ENCODE measurements around the gene PARP8.

The PARP8 gene

DNA sequence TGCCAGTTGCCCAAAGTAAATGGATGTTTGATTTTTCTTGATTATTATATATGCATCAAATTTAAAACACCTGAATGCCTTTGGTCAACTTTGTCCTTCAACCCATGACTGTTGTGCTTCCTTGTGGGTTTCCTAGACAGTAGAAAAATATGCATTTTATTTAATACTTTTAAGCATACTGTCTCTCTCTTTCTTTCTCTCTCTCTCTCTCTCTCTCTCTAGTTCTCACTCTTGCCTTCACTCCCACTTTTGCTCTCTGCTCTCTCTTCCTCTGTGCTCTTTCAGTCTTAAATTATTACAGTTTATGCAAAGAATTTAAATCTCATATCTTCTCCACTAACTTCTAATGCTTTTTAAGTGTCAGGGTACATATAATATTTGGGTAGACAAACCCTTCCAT is 173.0 kb downstream of the PARP8 start:
- Histone ChIP-seq H3K4me1 (ENCODE audit: control insufficient read depth, insufficient read depth, low read length) (no peaks in the 10 kb centered on the region), H3K4me3 (ENCODE audit: low read depth, low read length) (no peak overlapping the region), H3K27ac (ENCODE audit: low read depth, low read length) (no peak overlapping the region), H3K27me3 (ENCODE audit: control insufficient read depth, insufficient read depth, low read length) (no peaks in the 10 kb centered on the region), H3K36me3 (ENCODE audit: control insufficient read depth, insufficient read depth, low read length) (peaks cover 36% of the 10 kb centered on the region), H3K9ac (ENCODE audit: low read depth, low read length) (no peak overlapping the region), H3K9me3 (ENCODE audit: control insufficient read depth, insufficient read depth, low read length) (no peaks in the 10 kb centered on the region)

DNA sequence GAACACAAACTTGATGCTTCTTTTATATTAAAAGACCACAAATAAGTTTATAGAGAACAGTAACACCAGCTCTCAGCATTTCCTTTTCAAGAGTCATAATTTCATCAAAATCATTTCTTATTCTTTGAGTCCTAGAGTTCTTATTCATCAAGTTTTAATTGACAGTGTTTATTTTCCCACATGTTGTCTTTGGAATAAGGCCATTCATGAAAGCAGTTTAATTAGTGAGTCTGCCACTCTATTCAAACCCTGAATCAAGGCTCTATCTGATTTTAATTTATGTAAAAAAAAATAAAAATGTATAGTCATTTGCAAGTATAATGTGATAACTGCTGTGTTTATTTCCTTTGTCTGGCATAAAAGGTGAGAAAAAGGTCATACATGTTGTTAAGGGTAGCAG is 176.7 kb downstream of the PARP8 start:
- H3K27ac ChIP-seq (ENCODE audit: low read depth, low read length) = no peak overlapping the region
- H3K4me3 ChIP-seq (ENCODE audit: low read depth, low read length) = no peak overlapping the region
- no peak overlapping the region for H3K9ac ChIP-seq (ENCODE audit: low read depth, low read length)
- H3K9me3 ChIP-seq (ENCODE audit: control insufficient read depth, insufficient read depth, low read length) = no peaks in the 10 kb centered on the region
- no peaks in the 10 kb centered on the region for H3K4me1 ChIP-seq (ENCODE audit: control insufficient read depth, insufficient read depth, low read length)
- H3K27me3 ChIP-seq (ENCODE audit: control insufficient read depth, insufficient read depth, low read length) = no peaks in the 10 kb centered on the region
- H3K36me3 ChIP-seq (ENCODE audit: control insufficient read depth, insufficient read depth, low read length) = peaks cover 16% of the 10 kb centered on the region

DNA sequence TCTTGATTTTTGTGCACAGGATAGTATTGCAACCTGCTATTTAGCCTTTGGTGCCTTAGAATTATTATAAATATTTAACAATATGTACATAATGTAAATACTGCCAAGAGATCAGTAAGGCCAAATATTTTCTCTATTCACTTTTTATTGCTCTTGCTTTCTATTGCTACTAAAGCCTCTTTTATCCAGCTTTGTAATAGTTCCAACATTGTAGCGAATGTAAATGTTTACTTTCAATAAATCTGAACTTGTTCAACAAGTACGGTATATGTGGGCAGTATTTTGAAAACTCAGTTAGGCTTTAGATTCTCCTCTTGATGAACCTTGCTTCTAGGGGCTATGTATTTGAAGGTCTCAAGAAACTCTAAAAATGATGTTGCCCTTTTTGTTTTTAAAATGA is 179.8 kb downstream of the PARP8 start:
- H3K27me3 ChIP-seq (ENCODE audit: control insufficient read depth, insufficient read depth, low read length) = no peaks in the 10 kb centered on the region
- no peak overlapping the region for H3K9ac ChIP-seq (ENCODE audit: low read depth, low read length)
- no peaks in the 10 kb centered on the region for H3K4me1 ChIP-seq (ENCODE audit: control insufficient read depth, insufficient read depth, low read length)
- no peaks in the 10 kb centered on the region for H3K9me3 ChIP-seq (ENCODE audit: control insufficient read depth, insufficient read depth, low read length)
- no peak overlapping the region for H3K27ac ChIP-seq (ENCODE audit: low read depth, low read length)
- H3K4me3 ChIP-seq (ENCODE audit: low read depth, low read length) = no peak overlapping the region
- peaks cover 16% of the 10 kb centered on the region for H3K36me3 ChIP-seq (ENCODE audit: control insufficient read depth, insufficient read depth, low read length)

DNA sequence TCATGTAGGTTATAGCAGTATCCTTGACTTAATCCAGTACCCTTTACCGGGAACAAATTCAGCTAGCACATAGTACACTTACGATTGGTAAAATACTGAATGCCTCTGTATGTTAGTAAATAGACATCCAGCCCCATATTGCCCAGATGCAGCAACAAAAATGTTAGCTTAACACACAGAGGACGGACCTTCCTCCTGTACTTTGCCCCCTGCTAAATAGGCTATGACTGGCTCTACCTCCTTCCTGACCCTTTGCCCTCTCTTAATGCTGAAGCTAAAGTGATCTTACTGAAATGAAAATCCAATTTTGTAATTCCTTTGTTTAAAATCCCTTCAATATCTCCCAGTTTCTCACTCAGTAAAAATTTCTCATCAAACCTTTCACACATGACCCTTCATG is 183.1 kb downstream of the PARP8 start:
- Histone ChIP-seq H3K9ac (ENCODE audit: low read depth, low read length) (no peak overlapping the region), H3K27me3 (ENCODE audit: control insufficient read depth, insufficient read depth, low read length) (no peaks in the 10 kb centered on the region), H3K9me3 (ENCODE audit: control insufficient read depth, insufficient read depth, low read length) (no peaks in the 10 kb centered on the region), H3K4me3 (ENCODE audit: low read depth, low read length) (no peak overlapping the region), H3K36me3 (ENCODE audit: control insufficient read depth, insufficient read depth, low read length) (no peaks in the 10 kb centered on the region), H3K4me1 (ENCODE audit: control insufficient read depth, insufficient read depth, low read length) (no peaks in the 10 kb centered on the region), H3K27ac (ENCODE audit: low read depth, low read length) (no peak overlapping the region)

DNA sequence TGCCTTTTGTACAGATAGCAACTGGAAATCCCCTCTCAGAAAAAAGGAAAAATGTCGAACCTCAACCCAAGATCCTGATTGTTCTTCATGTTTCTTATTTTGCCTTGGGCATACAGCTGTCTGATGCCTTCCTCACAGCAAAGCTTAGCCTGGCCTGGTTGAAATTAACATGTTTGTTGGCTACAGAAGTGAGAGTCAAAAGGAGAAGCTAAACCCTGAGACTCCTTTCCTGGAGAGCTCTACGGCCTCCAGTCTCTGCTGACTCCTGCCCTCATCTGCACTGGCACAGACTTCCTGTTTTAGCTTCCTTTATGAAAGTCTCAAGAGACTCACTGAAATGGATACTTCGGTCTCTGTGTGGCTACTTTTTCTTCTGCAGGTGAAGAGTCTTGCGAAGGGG is 186.7 kb downstream of the PARP8 start:
- H3K36me3 ChIP-seq (ENCODE audit: control insufficient read depth, insufficient read depth, low read length) = no peaks in the 10 kb centered on the region
- H3K9me3 ChIP-seq (ENCODE audit: control insufficient read depth, insufficient read depth, low read length) = no peaks in the 10 kb centered on the region
- H3K27ac ChIP-seq (ENCODE audit: low read depth, low read length) = no peak overlapping the region
- no peak overlapping the region for H3K9ac ChIP-seq (ENCODE audit: low read depth, low read length)
- no peaks in the 10 kb centered on the region for H3K4me1 ChIP-seq (ENCODE audit: control insufficient read depth, insufficient read depth, low read length)
- no peaks in the 10 kb centered on the region for H3K27me3 ChIP-seq (ENCODE audit: control insufficient read depth, insufficient read depth, low read length)
- H3K4me3 ChIP-seq (ENCODE audit: low read depth, low read length) = no peak overlapping the region

DNA sequence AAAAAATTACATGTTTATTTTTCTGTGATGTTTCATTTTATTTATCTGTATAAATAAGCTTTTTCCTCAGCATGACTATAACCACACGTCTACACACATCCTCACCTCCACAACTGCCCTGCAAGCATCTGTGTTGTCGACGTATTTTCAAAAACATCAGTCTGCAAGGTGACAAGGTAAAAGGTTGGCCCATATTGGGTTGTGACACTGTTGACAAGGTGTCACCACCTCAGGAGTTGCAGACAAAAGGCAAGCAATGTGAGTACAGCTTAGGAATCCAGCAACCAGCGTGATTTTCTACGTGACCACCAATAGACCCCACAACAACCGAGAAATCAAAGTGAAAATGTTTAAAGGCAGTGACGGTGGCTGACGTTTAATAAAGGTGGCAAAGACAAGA is 187.6 kb downstream of the PARP8 start:
- Histone ChIP-seq H3K4me1 (ENCODE audit: control insufficient read depth, insufficient read depth, low read length) (no peaks in the 10 kb centered on the region), H3K4me3 (ENCODE audit: low read depth, low read length) (no peak overlapping the region), H3K27me3 (ENCODE audit: control insufficient read depth, insufficient read depth, low read length) (no peaks in the 10 kb centered on the region), H3K9me3 (ENCODE audit: control insufficient read depth, insufficient read depth, low read length) (no peaks in the 10 kb centered on the region), H3K9ac (ENCODE audit: low read depth, low read length) (no peak overlapping the region), H3K36me3 (ENCODE audit: control insufficient read depth, insufficient read depth, low read length) (no peaks in the 10 kb centered on the region), H3K27ac (ENCODE audit: low read depth, low read length) (no peak overlapping the region)

DNA sequence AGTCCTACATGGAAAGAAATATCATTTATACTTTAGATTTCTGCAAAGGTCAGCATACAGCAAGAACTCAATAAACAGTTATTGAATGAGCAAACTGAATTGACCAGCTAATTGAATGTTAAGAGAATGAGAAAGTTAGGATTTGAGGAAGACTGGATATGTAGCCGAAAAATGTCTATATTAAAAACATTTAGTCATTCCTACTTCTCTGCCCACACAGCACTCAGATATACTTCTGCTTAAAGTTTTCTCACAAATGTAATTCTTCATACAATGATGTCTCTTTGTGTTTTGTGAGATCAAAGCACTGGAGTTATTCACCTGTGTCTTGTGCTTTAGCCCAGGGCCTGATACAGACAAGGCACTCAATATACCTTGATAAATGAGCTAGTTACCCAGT is 188.6 kb downstream of the PARP8 start:
- H3K4me3 ChIP-seq (ENCODE audit: low read depth, low read length) = no peak overlapping the region
- H3K27ac ChIP-seq (ENCODE audit: low read depth, low read length) = no peak overlapping the region
- H3K27me3 ChIP-seq (ENCODE audit: control insufficient read depth, insufficient read depth, low read length) = no peaks in the 10 kb centered on the region
- no peaks in the 10 kb centered on the region for H3K4me1 ChIP-seq (ENCODE audit: control insufficient read depth, insufficient read depth, low read length)
- no peaks in the 10 kb centered on the region for H3K9me3 ChIP-seq (ENCODE audit: control insufficient read depth, insufficient read depth, low read length)
- H3K36me3 ChIP-seq (ENCODE audit: control insufficient read depth, insufficient read depth, low read length) = no peaks in the 10 kb centered on the region
- H3K9ac ChIP-seq (ENCODE audit: low read depth, low read length) = no peak overlapping the region

DNA sequence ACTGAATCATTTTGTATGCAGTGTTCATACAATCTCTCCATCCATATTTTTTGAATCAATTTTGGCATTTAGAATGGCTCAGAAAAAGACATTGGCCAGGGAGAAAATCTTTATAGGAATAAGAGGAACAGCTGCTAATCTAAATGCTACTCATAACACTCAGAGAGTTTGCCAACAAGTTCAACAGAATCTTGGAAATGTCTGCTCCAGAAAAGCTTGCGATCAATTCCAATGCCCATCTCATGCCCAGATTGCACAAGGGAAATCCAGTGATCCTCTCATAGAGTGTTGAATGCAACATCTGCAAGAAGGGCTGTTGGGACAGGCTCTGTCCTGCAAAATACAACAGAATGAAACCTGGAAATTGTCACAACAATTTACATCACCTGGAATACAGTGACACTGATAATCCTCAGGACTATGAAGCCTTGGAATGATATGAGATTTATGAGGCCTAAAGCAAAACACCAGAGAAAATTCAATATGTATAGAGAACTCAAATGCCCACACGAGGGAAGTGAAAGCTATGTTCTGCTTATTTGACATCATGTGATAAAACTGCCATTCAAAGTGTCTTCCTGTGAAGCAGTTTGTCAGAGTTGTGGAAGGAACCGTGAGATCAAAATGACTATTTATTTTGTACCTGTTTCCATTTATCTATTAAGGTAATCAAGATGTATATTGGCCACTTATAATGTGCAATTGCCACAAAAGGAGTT is 190.1 kb downstream of the PARP8 start:
- no peak overlapping the region for H3K27ac ChIP-seq (ENCODE audit: low read depth, low read length)
- no peaks in the 10 kb centered on the region for H3K27me3 ChIP-seq (ENCODE audit: control insufficient read depth, insufficient read depth, low read length)
- no peaks in the 10 kb centered on the region for H3K36me3 ChIP-seq (ENCODE audit: control insufficient read depth, insufficient read depth, low read length)
- no peaks in the 10 kb centered on the region for H3K4me1 ChIP-seq (ENCODE audit: control insufficient read depth, insufficient read depth, low read length)
- H3K9me3 ChIP-seq (ENCODE audit: control insufficient read depth, insufficient read depth, low read length) = no peaks in the 10 kb centered on the region
- H3K4me3 ChIP-seq (ENCODE audit: low read depth, low read length) = no peak overlapping the region
- no peak overlapping the region for H3K9ac ChIP-seq (ENCODE audit: low read depth, low read length)

DNA sequence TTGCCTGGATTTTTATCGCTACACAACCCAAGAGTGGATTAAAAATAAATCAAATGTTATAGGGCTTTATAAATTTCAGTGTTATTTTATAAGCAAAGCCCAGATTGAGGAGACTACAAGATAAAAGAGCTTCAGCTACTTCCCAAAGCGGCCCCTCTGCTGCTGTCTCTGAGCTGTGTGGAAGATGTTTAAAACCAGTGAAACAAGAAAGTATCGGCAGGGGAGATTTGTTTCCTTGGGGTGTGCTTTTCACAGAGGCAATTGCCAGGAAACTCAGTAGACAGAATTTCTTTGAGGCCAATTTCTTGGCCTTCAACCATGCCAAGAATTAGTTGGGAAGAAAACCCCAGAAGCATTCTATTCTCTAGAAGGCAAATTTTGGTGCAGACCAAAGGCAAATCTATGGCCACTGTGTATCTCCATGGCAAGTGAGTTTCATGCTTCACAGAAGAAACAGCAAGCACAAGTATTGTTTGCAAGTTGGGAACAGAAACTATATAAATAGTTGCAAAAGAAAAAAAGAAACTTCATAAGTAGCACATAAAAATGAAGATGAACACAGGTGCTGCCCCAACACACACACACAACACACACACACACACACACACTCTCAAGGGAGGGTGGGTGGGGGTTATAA is 197.2 kb downstream of the PARP8 start:
- Histone ChIP-seq H3K9me3 (ENCODE audit: control insufficient read depth, insufficient read depth, low read length) (no peaks in the 10 kb centered on the region), H3K9ac (ENCODE audit: low read depth, low read length) (no peak overlapping the region), H3K27me3 (ENCODE audit: control insufficient read depth, insufficient read depth, low read length) (no peaks in the 10 kb centered on the region)

DNA sequence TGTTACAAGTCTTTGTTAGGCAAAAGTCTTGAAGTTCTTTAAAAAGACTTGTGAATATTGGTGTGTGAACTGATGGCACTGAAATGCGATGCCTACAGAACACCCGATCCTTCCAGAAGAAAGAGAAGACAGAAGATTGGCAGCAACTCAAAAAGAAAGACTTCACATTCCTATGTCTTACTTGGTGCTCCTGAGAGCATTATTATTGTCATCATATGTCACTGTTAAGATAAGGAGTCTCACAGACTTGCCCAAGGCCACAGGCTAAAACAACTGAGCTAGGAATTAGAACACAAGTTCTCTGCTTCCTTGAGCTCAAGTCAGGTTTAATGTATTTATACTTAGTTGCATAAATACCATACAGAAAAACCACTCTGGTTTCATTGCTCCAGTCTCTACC is 198.0 kb downstream of the PARP8 start:
- Histone ChIP-seq H3K4me1 (ENCODE audit: control insufficient read depth, insufficient read depth, low read length) (no peaks in the 10 kb centered on the region), H3K27me3 (ENCODE audit: control insufficient read depth, insufficient read depth, low read length) (no peaks in the 10 kb centered on the region), H3K9ac (ENCODE audit: low read depth, low read length) (no peak overlapping the region), H3K4me3 (ENCODE audit: low read depth, low read length) (no peak overlapping the region), H3K9me3 (ENCODE audit: control insufficient read depth, insufficient read depth, low read length) (no peaks in the 10 kb centered on the region), H3K36me3 (ENCODE audit: control insufficient read depth, insufficient read depth, low read length) (no peaks in the 10 kb centered on the region), H3K27ac (ENCODE audit: low read depth, low read length) (no peak overlapping the region)

More for the DNA sequence above, 197.2 kb downstream of the PARP8 start:
- H3K27ac ChIP-seq (ENCODE audit: low read depth, low read length) = no peak overlapping the region
- H3K4me3 ChIP-seq (ENCODE audit: low read depth, low read length) = no peak overlapping the region
- no peaks in the 10 kb centered on the region for H3K36me3 ChIP-seq (ENCODE audit: control insufficient read depth, insufficient read depth, low read length)
- no peaks in the 10 kb centered on the region for H3K4me1 ChIP-seq (ENCODE audit: control insufficient read depth, insufficient read depth, low read length)

DNA sequence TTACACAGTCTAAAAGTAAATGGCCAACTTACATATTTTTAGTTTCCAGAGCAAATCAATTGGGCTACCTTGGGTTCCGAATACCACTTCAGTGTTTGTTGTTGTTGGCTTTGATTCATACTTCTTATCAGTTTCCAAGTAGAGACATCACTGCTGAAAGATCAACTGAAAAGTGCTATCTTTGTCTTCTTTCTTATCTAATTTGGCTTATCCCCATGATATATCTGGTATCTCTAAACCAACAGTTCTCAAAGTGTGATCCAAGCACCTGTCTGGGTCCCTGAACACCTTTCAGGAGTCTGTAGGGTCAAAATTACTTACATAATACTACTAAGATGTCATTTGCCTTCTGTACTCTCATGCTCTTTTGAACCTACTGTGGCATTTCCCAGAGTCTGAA is 200.0 kb downstream of the PARP8 start:
- H3K4me1 ChIP-seq (ENCODE audit: control insufficient read depth, insufficient read depth, low read length) = no peaks in the 10 kb centered on the region
- no peak overlapping the region for H3K9ac ChIP-seq (ENCODE audit: low read depth, low read length)
- no peak overlapping the region for H3K27ac ChIP-seq (ENCODE audit: low read depth, low read length)
- no peaks in the 10 kb centered on the region for H3K9me3 ChIP-seq (ENCODE audit: control insufficient read depth, insufficient read depth, low read length)
- no peaks in the 10 kb centered on the region for H3K36me3 ChIP-seq (ENCODE audit: control insufficient read depth, insufficient read depth, low read length)
- H3K27me3 ChIP-seq (ENCODE audit: control insufficient read depth, insufficient read depth, low read length) = no peaks in the 10 kb centered on the region
- no peak overlapping the region for H3K4me3 ChIP-seq (ENCODE audit: low read depth, low read length)
